IMR-90 (cell line): Measurements from ENCODE around the gene EMILIN2. TPM values are rescaled to one million over a fixed set of nuclear protein-coding genes. Genes with fewer than 3 reads are reported as not detected.

Source experiments
- ATAC-seq: fragments of 200-7000 bp; cut with Tn5 transposase; 2 replicates; pipeline ENCODE4 v1.9.1; 2020; ENCODE audit warnings: low read depth, mild to moderate bottlenecking, moderate library complexity
- BruUV-seq: library from RNA; stranded (reverse); fragments of 400-500 nt; replicated peaks from 2 replicates; lab custom pipeline; 2021; lab: Mats Ljungman, UMichigan
- CTCF ChIA-PET: fragments of 300-600 bp; formaldehyde crosslinking; extraction: SDS; loops from one replicate; lab custom pipeline; 2021; ENCODE audit warnings: antibody characterized with exemption; lab: Yijun Ruan, JAX
- POLR2A ChIA-PET: fragments of 300-600 bp; sonication (Branson Sonifier 250); formaldehyde crosslinking; loops from one replicate; lab custom pipeline; 2022; ENCODE audit warnings: antibody characterized with exemption; ENCODE audit not compliant: unreplicated experiment; lab: Charles Lee
- DNase-seq: peaks from one replicate; pipeline ENCODE4 v3.0.0; 2013
- H2AFZ ChIP-seq: replicated peaks from 2 replicates; pipeline ENCODE3; 2013; ENCODE audit warnings: low read length, mild to moderate bottlenecking; ENCODE audit not compliant: poor library complexity
- H2AK5ac ChIP-seq: 2 replicates; pipeline ENCODE4 v1.6.1; 2013; ENCODE audit warnings: low read depth, low read length, inconsistent platforms
- H2AK9ac ChIP-seq: replicated peaks from 2 replicates; pipeline ENCODE3; 2013; ENCODE audit warnings: mild to moderate bottlenecking, low read depth, low read length, moderate library complexity; ENCODE audit not compliant: poor library complexity
- H2BK120ac ChIP-seq: 2 replicates; pipeline ENCODE4 v1.6.1; 2013; ENCODE audit warnings: low read depth, low read length, inconsistent platforms
- H2BK15ac ChIP-seq: 3 replicates; pipeline ENCODE4 v1.6.1; 2013; ENCODE audit warnings: low read depth, low read length, inconsistent platforms
- H2BK20ac ChIP-seq: 2 replicates; pipeline ENCODE4 v1.6.1; 2013; ENCODE audit warnings: low read depth, mild to moderate bottlenecking, inconsistent platforms, low read length, moderate library complexity
- H2BK5ac ChIP-seq: 2 replicates; pipeline ENCODE4 v1.6.1; 2013; ENCODE audit warnings: mild to moderate bottlenecking, low read depth, low read length, inconsistent platforms; ENCODE audit not compliant: poor library complexity, severe bottlenecking
- H3K14ac ChIP-seq: replicated peaks from 2 replicates; pipeline ENCODE4 v1.6.1; 2013; ENCODE audit warnings: low read depth, low read length, inconsistent platforms
- H3K18ac ChIP-seq: 2 replicates; pipeline ENCODE4 v1.6.1; 2013; ENCODE audit warnings: low read depth, low read length, control low read depth
- H3K23ac ChIP-seq: 2 replicates; pipeline ENCODE4 v1.6.1; 2013; ENCODE audit warnings: low read depth, low read length, inconsistent platforms
- H3K27ac ChIP-seq: 2 replicates; pipeline ENCODE4 v1.5.1; 2013; ENCODE audit warnings: mild to moderate bottlenecking, control low read depth, low read length; ENCODE audit not compliant: insufficient read depth
- H3K27me3 ChIP-seq: 2 replicates; pipeline ENCODE4 v1.6.1; 2013; ENCODE audit warnings: low read length; ENCODE audit not compliant: control insufficient read depth, insufficient read depth
- H3K36me3 ChIP-seq: 2 replicates; pipeline ENCODE4 v1.6.1; 2013; ENCODE audit warnings: low read length, mixed read lengths; ENCODE audit not compliant: control insufficient read depth, insufficient read depth
- H3K4ac ChIP-seq: 2 replicates; pipeline ENCODE4 v1.6.1; 2013; ENCODE audit warnings: low read depth, low read length, inconsistent platforms
- H3K4me1 ChIP-seq: 2 replicates; pipeline ENCODE4 v1.6.1; 2013; ENCODE audit warnings: low read length, mixed read lengths; ENCODE audit not compliant: control insufficient read depth, insufficient read depth
- H3K4me2 ChIP-seq: 2 replicates; pipeline ENCODE4 v1.6.1; 2013; ENCODE audit warnings: low read depth, mild to moderate bottlenecking, control low read depth, low read length, moderate library complexity
- H3K4me3 ChIP-seq: 2 replicates; pipeline ENCODE4 v1.5.1; 2013; ENCODE audit warnings: low read depth, mild to moderate bottlenecking, control low read depth, low read length, moderate library complexity; ENCODE audit not compliant: insufficient read depth
- H3K56ac ChIP-seq: 2 replicates; pipeline ENCODE4 v1.6.1; 2013; ENCODE audit warnings: low read length, inconsistent platforms; ENCODE audit not compliant: insufficient read depth; ENCODE audit errors: extremely low read depth
- H3K79me1 ChIP-seq, 2 experiments: 2 replicates each; pipeline ENCODE4 v1.6.1; 2013; ENCODE audit warnings: low read length in 2 of 2, inconsistent platforms in 1 of 2, low read depth in 1 of 2
- H3K9ac ChIP-seq: 2 replicates; pipeline ENCODE4 v1.6.1; 2013; ENCODE audit warnings: low read depth, low read length, control low read depth
- H3K9me1 ChIP-seq: 2 replicates; pipeline ENCODE4 v1.6.1; 2013; ENCODE audit warnings: low read length, inconsistent platforms; ENCODE audit not compliant: insufficient read depth
- H3K9me3 ChIP-seq: 2 replicates; pipeline ENCODE4 v1.6.1; 2013; ENCODE audit warnings: low read length; ENCODE audit not compliant: control insufficient read depth, insufficient read depth
- H4K20me1 ChIP-seq: 2 replicates; pipeline ENCODE4 v1.6.1; 2013; ENCODE audit warnings: low read length, inconsistent platforms; ENCODE audit not compliant: insufficient read depth
- H4K5ac ChIP-seq: 2 replicates; pipeline ENCODE4 v1.6.1; 2013; ENCODE audit warnings: mild to moderate bottlenecking, low read depth, low read length, control low read depth
- H4K8ac ChIP-seq, 2 experiments: 2 replicates each; pipeline ENCODE4 v1.6.1; 2013; ENCODE audit warnings: low read depth in 2 of 2, low read length in 2 of 2, control low read depth in 1 of 2, inconsistent platforms in 1 of 2
- H4K91ac ChIP-seq: 2 replicates; pipeline ENCODE4 v1.6.1; 2013; ENCODE audit warnings: low read depth, low read length, inconsistent platforms; ENCODE audit not compliant: insufficient read depth
- BHLHE40 ChIP-seq: fragments of 150-350 bp; IDR thresholded peaks from 2 replicates; pipeline ENCODE4 v1.6.1; 2016; ENCODE audit warnings: mild to moderate bottlenecking, low read depth, low read length
- CEBPB ChIP-seq: IDR thresholded peaks from 2 replicates; pipeline ENCODE4 v1.6.1; 2012; ENCODE audit warnings: low read depth, low read length, improper control_type of control experiment
- FOS ChIP-seq: fragments of 150-350 bp; IDR thresholded peaks from 2 replicates; pipeline ENCODE4 v1.6.1; 2016; ENCODE audit warnings: low read depth, low read length
- MAFK ChIP-seq: IDR thresholded peaks from 2 replicates; pipeline ENCODE4 v1.6.1; 2012; ENCODE audit warnings: low read depth, low read length, improper control_type of control experiment
- MAZ ChIP-seq: IDR thresholded peaks from 2 replicates; pipeline ENCODE4 v1.6.1; 2012; ENCODE audit warnings: low read depth, mild to moderate bottlenecking, low read length, improper control_type of control experiment, moderate library complexity, borderline replicate concordance
- MXI1 ChIP-seq: IDR thresholded peaks from 2 replicates; pipeline ENCODE4 v1.6.1; 2012; ENCODE audit warnings: low read depth, mild to moderate bottlenecking, low read length, moderate library complexity, borderline replicate concordance
- NFE2L2 ChIP-seq: fragments of 150-350 bp; IDR thresholded peaks from 2 replicates; pipeline ENCODE4 v1.6.1; 2016; ENCODE audit warnings: low read depth, mild to moderate bottlenecking, low read length
- POLR2A ChIP-seq: IDR thresholded peaks from 2 replicates; pipeline ENCODE4 v1.6.1; 2012; ENCODE audit warnings: mild to moderate bottlenecking, low read depth, low read length
- RAD21 ChIP-seq: IDR thresholded peaks from 2 replicates; pipeline ENCODE4 v1.6.1; 2012; ENCODE audit warnings: low read length, improper control_type of control experiment
- RCOR1 ChIP-seq: IDR thresholded peaks from 2 replicates; pipeline ENCODE4 v1.6.1; 2012; ENCODE audit warnings: mild to moderate bottlenecking, low read length, improper control_type of control experiment; ENCODE audit not compliant: insufficient replicate concordance
- RFX5 ChIP-seq: IDR thresholded peaks from 2 replicates; pipeline ENCODE4 v1.8.0; 2012; ENCODE audit warnings: low read depth, mild to moderate bottlenecking, low read length, moderate library complexity
- SMC3 ChIP-seq: fragments of 150-350 bp; IDR thresholded peaks from 2 replicates; pipeline ENCODE4 v1.6.1; 2016; ENCODE audit warnings: low read depth, mild to moderate bottlenecking, antibody characterized with exemption, low read length, moderate library complexity
- WGBS, 2 experiments: methylation state at CpG; one replicate each; pipeline versions ENCODE4 v1.1.5 to v1.1.7; 2013; ENCODE audit warnings: missing lambda C conversion rate in 2 of 2; ENCODE audit not compliant: insufficient read length in 1 of 2; ENCODE audit errors: extremely low coverage in 2 of 2; 5-methylcytosine and 5-hydroxymethylcytosine counted together
- dilution Hi-C: fragments of 300-500 bp; cut with HindIII; formaldehyde crosslinking; loops from one replicate; pipeline ENCODE4 v1.14.3; 2018; ENCODE audit warnings: low sequenced_read_pairs; ENCODE audit not compliant: unreplicated experiment
- in situ Hi-C: fragments of 300-500 bp; cut with MboI; formaldehyde crosslinking; loops from 3 replicates; pipeline ENCODE4 v1.14.3; 2019; ENCODE audit warnings: low sequenced_read_pairs, inconsistent platforms, mixed read lengths
- intact Hi-C: fragments of 100-400 bp; cut with micrococcal nuclease; formaldehyde crosslinking; loops from 2 replicates; pipeline ENCODE4 v1.10.0; 2022
- polyA plus RNA-seq, 3 experiments: library from polyadenylated mRNA; depleted of rRNA; stranded (reverse); fragments of >200 nt; gene quantifications; 2 replicates each; pipeline ENCODE4 v1.2.3, GENCODE V29; 2012; ENCODE audit warnings: low replicate concordance in 1 of 3
- total RNA-seq: library from RNA; depleted of rRNA; stranded (reverse); fragments of >200 nt; gene quantifications from 2 replicates; pipeline ENCODE4 v1.2.3, GENCODE V29; 2012
- TF ChIP-seq, protein P1 (sequence below): fragments of 150-350 bp; IDR thresholded peaks from 2 replicates; pipeline ENCODE4 v1.6.1; 2016; ENCODE audit warnings: low read depth, mild to moderate bottlenecking, low read length, moderate library complexity, borderline replicate concordance
- TF ChIP-seq, protein P2 (sequence below): conservative IDR thresholded peaks from 2 replicates; pipeline ENCODE4 v1.5.1; 2012; ENCODE audit warnings: mild to moderate bottlenecking, low read depth, low read length, improper control_type of control experiment
- TF ChIP-seq, protein P3 (sequence below): fragments of 150-350 bp; IDR thresholded peaks from 2 replicates; pipeline ENCODE4 v1.6.1; 2017; ENCODE audit warnings: mild to moderate bottlenecking, antibody characterized with exemption, low read length, low read depth

Gene EMILIN2
- total and polyA plus RNA-seq, 2 of the 4 experiments (the other 2 are of a cell fraction), result under 0.01 to 0.14 TPM

DNA sequence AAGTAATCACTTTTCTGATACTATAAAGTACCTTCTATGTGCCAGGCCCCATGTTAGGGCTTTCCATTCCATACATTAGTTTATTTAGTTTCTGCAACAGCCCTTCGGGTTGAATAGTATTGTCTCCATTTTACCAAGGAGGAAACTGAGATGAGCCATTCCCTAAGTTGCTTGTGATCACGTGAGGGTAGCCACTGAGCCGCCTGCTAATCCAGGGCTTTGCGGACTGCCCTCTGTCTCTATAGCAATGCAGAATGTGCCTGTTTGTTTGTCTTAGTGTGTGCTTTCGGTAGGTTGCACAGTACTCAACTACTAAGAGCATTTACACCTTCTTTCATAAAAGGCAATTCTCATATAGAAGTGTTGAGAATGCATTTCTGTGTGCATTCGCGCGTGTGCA lies 5.0 kb downstream of the EMILIN2 start:
- H3K9ac ChIP-seq, result no peak overlapping the region
- H3K36me3 ChIP-seq, result no peaks in the 10 kb centered on the region
- H3K4me1 ChIP-seq, result peaks cover 2% of the 10 kb centered on the region; the same call in 1 of the 2 replicates
- no TSS peak for BruUV-seq
- no peak overlapping the region for H4K8ac ChIP-seq
- no peak overlapping the region for H3K14ac ChIP-seq
- no peak overlapping the region for H2BK20ac ChIP-seq
- H2BK15ac ChIP-seq, result no peak overlapping the region
- no peak overlapping the region for H3K23ac ChIP-seq
- no peak overlapping the region for H3K27ac ChIP-seq
- no peak overlapping the region for H4K91ac ChIP-seq
- no peaks in the 10 kb centered on the region for H3K9me1 ChIP-seq
- peaks cover 43% of the 10 kb centered on the region for H3K27me3 ChIP-seq
- H3K56ac ChIP-seq, result no peak overlapping the region
- dilution Hi-C loops (no loop called here), intact Hi-C loops (no loop called here), in situ Hi-C loops (no loop called here)
- no peak for DNase-seq
- H2AFZ ChIP-seq, result no peak overlapping the region
- H2AK5ac ChIP-seq, result no peak overlapping the region
- no peaks in the 10 kb centered on the region for H3K79me1 ChIP-seq
- POLR2A ChIA-PET, result no interaction called here
- no peak overlapping the region for H2AK9ac ChIP-seq
- H4K5ac ChIP-seq, result no peak overlapping the region
- TF ChIP-seq RAD21 (no peak), MXI1 (no peak), MAFK (no peak), SMC3 (no peak), RFX5 (no peak), BHLHE40 (no peak), MAZ (no peak), RCOR1 (no peak), CEBPB (no peak), NFE2L2 (no peak), POLR2A (no peak), FOS (no peak)
- TF ChIP-seq, protein P1, sequence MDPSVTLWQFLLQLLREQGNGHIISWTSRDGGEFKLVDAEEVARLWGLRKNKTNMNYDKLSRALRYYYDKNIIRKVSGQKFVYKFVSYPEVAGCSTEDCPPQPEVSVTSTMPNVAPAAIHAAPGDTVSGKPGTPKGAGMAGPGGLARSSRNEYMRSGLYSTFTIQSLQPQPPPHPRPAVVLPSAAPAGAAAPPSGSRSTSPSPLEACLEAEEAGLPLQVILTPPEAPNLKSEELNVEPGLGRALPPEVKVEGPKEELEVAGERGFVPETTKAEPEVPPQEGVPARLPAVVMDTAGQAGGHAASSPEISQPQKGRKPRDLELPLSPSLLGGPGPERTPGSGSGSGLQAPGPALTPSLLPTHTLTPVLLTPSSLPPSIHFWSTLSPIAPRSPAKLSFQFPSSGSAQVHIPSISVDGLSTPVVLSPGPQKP, result no peak
- TF ChIP-seq, protein P2, sequence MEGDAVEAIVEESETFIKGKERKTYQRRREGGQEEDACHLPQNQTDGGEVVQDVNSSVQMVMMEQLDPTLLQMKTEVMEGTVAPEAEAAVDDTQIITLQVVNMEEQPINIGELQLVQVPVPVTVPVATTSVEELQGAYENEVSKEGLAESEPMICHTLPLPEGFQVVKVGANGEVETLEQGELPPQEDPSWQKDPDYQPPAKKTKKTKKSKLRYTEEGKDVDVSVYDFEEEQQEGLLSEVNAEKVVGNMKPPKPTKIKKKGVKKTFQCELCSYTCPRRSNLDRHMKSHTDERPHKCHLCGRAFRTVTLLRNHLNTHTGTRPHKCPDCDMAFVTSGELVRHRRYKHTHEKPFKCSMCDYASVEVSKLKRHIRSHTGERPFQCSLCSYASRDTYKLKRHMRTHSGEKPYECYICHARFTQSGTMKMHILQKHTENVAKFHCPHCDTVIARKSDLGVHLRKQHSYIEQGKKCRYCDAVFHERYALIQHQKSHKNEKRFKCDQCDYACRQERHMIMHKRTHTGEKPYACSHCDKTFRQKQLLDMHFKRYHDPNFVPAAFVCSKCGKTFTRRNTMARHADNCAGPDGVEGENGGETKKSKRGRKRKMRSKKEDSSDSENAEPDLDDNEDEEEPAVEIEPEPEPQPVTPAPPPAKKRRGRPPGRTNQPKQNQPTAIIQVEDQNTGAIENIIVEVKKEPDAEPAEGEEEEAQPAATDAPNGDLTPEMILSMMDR, result no peak
- TF ChIP-seq, protein P3, sequence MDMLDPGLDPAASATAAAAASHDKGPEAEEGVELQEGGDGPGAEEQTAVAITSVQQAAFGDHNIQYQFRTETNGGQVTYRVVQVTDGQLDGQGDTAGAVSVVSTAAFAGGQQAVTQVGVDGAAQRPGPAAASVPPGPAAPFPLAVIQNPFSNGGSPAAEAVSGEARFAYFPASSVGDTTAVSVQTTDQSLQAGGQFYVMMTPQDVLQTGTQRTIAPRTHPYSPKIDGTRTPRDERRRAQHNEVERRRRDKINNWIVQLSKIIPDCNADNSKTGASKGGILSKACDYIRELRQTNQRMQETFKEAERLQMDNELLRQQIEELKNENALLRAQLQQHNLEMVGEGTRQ, result no peak
- H3K9me3 ChIP-seq, result no peaks in the 10 kb centered on the region
- H3K4me3 ChIP-seq, result no peak overlapping the region
- H2BK120ac ChIP-seq, result no peak overlapping the region
- H3K4me2 ChIP-seq, result no peak overlapping the region
- no peak overlapping the region for H3K18ac ChIP-seq
- no CpG with 5 or more reads among the region's 8 CpGs for WGBS, 2 experiments
- no peak overlapping the region for H2BK5ac ChIP-seq
- CTCF ChIA-PET, result no interaction called here
- no peak for ATAC-seq
- no peaks in the 10 kb centered on the region for H4K20me1 ChIP-seq
- no peak overlapping the region for H3K4ac ChIP-seq
